CD14-positive monocyte (primary cell): ENCODE results near the gene HYOU1. TPM values are rescaled to one million over a fixed set of nuclear protein-coding genes. Genes with fewer than 3 reads are reported as not detected.

Experiments
- DNase-seq, 3 donors: peaks; one replicate each; pipeline ENCODE4 v3.0.0-alpha.2; 2011 to 2022
- H2AFZ ChIP-seq: 2 replicates; pipeline ENCODE4 v1.6.0; 2012; ENCODE audit warnings: mild to moderate bottlenecking, low read depth, low read length, inconsistent platforms; ENCODE audit not compliant: insufficient read depth, poor library complexity, severe bottlenecking
- H3K27ac ChIP-seq, 2 donors: 1 replicate in 1 of 2; 2 replicates in 1 of 2; pipeline ENCODE4 v1.5.1; 2012 to 2013; ENCODE audit warnings: low read length in 2 of 2, control low read depth in 1 of 2, inconsistent platforms in 1 of 2, low read depth in 1 of 2, mild to moderate bottlenecking in 1 of 2
- H3K27me3 ChIP-seq, 2 donors: one replicate each; pipeline versions ENCODE4 v1.6.0 to v1.6.1; 2011 to 2013; ENCODE audit warnings: low read length in 2 of 2; ENCODE audit not compliant: control insufficient read depth in 2 of 2, insufficient read depth in 2 of 2
- H3K36me3 ChIP-seq, 2 donors: replicated peaks in 1 of 2; 1 replicate in 1 of 2; 2 replicates in 1 of 2; pipeline versions ENCODE4 v1.5.1 to v1.6.1; 2012 to 2013; ENCODE audit warnings: low read length in 2 of 2, control low read depth in 1 of 2, inconsistent platforms in 1 of 2, mild to moderate bottlenecking in 1 of 2; ENCODE audit not compliant: insufficient read depth in 2 of 2, control insufficient read depth in 1 of 2
- H3K4me1 ChIP-seq, 2 donors: 1 replicate in 1 of 2; 2 replicates in 1 of 2; pipeline versions ENCODE4 v1.5.1 to v1.6.1; 2012 to 2013; ENCODE audit warnings: low read length in 2 of 2, control low read depth in 1 of 2, inconsistent platforms in 1 of 2, mild to moderate bottlenecking in 1 of 2, moderate library complexity in 1 of 2; ENCODE audit not compliant: insufficient read depth in 2 of 2, control insufficient read depth in 1 of 2
- H3K4me2 ChIP-seq: replicated peaks from 2 replicates; pipeline ENCODE3; 2012; ENCODE audit warnings: low read length, moderate library complexity, mild to moderate bottlenecking; ENCODE audit not compliant: poor library complexity, severe bottlenecking; ENCODE audit errors: extremely low read depth
- H3K4me3 ChIP-seq, 3 experiments: fragments of 200-600 bp in 1 of 3; sonication (generic) in 1 of 3; replicated peaks in 1 of 3; 1 replicate in 2 of 3; 2 replicates in 1 of 3; pipeline ENCODE4 v1.5.1; 2011 to 2013; ENCODE audit warnings: low read length in 3 of 3, mild to moderate bottlenecking in 3 of 3, control low read depth in 2 of 3, low read depth in 2 of 3, inconsistent platforms in 1 of 3, moderate library complexity in 1 of 3
- H3K79me2 ChIP-seq: 2 replicates; pipeline ENCODE4 v1.6.0; 2012; ENCODE audit warnings: mild to moderate bottlenecking, control low read depth, inconsistent platforms, low read length, moderate library complexity; ENCODE audit not compliant: insufficient read depth
- H3K9ac ChIP-seq: 2 replicates; pipeline ENCODE4 v1.6.0; 2017; ENCODE audit warnings: low read length, mild to moderate bottlenecking; ENCODE audit not compliant: insufficient read depth, poor library complexity, severe bottlenecking
- H3K9me3 ChIP-seq, 2 donors: replicated peaks in 1 of 2; 1 replicate in 1 of 2; 2 replicates in 1 of 2; pipeline versions ENCODE4 v1.5.1 to v1.6.1; 2012 to 2013; ENCODE audit warnings: low read length in 2 of 2, control low read depth in 1 of 2; ENCODE audit not compliant: control insufficient read depth in 1 of 2, insufficient read depth in 1 of 2
- H4K20me1 ChIP-seq: 2 replicates; pipeline ENCODE4 v1.6.0; 2012; ENCODE audit warnings: mild to moderate bottlenecking, low read length, control low read depth, moderate library complexity; ENCODE audit not compliant: insufficient read depth
- H3K27ac Mint-ChIP-seq, 7 donors: one replicate each; pipeline ENCODE4 v1.8.0; 2020; ENCODE audit warnings: mild to moderate bottlenecking in 7 of 7, mixed read lengths in 7 of 7, moderate library complexity in 6 of 7, inconsistent platforms in 2 of 7
- H3K27me3 Mint-ChIP-seq, 3 donors: one replicate each; pipeline ENCODE4 v1.8.0; 2021 to 2022; ENCODE audit warnings: low read depth in 3 of 3, mild to moderate bottlenecking in 3 of 3, mixed read lengths in 3 of 3, moderate library complexity in 3 of 3, inconsistent platforms in 1 of 3
- H3K36me3 Mint-ChIP-seq, 2 donors: one replicate each; pipeline ENCODE4 v1.8.0; 2020; ENCODE audit warnings: mixed read lengths in 2 of 2, inconsistent platforms in 1 of 2, mild to moderate bottlenecking in 1 of 2
- H3K4me1 Mint-ChIP-seq: one replicate; pipeline ENCODE4 v1.8.0; 2020; ENCODE audit warnings: mild to moderate bottlenecking, mixed read lengths
- H3K4me3 Mint-ChIP-seq, 2 donors: one replicate each; pipeline ENCODE4 v1.8.0; 2020; ENCODE audit warnings: mild to moderate bottlenecking in 2 of 2, mixed read lengths in 2 of 2, moderate library complexity in 1 of 2
- H3K9me3 Mint-ChIP-seq, 7 donors: one replicate each; pipeline ENCODE4 v1.8.0; 2020 to 2022; ENCODE audit warnings: mixed read lengths in 7 of 7, mild to moderate bottlenecking in 6 of 7, moderate library complexity in 6 of 7, inconsistent platforms in 2 of 7
- CTCF ChIP-seq: fragments of 200-600 bp; IDR thresholded peaks from one replicate; pipeline ENCODE4 v1.8.0; 2022; ENCODE audit warnings: antibody characterized with exemption, mild to moderate bottlenecking
- WGBS: methylation state at CpG from one replicate; pipeline ENCODE4 v1.1.5; 2013; ENCODE audit warnings: missing lambda C conversion rate; ENCODE audit not compliant: insufficient coverage; 5-methylcytosine and 5-hydroxymethylcytosine counted together
- intact Hi-C, 2 donors: fragments of 100-400 bp; cut with micrococcal nuclease; formaldehyde crosslinking; loops; one replicate each; pipeline versions ENCODE4 v1.15.0 to v1.15.1; 2023
- polyA plus RNA-seq, 3 donors: library from polyadenylated mRNA; depleted of rRNA in 1 of 3; unstranded in 2 of 3; stranded (reverse) in 1 of 3; fragments of 300-500 nt in 2 of 3; fragments of >200 nt in 1 of 3; fragmentation: Illumina TruSeq in 2 of 3; gene quantifications; 1 replicate in 2 of 3; 2 replicates in 1 of 3; pipeline ENCODE4 v1.2.3, GENCODE V29; 2012 to 2021

Gene HYOU1
- polyA plus RNA-seq, 3 donors = 8.4 to 34.9 (median 8.6) TPM

- TF ChIP-seq CTCF = no peak
- H3K4me2 ChIP-seq = peak overlapping the region; percentile 96
- Mint-ChIP-seq H3K4me3 (peak overlapping the region; percentile 87 to 91), H3K27ac (peak overlapping the region; percentile 84 to 92 (median 91)), H3K27me3 (peaks cover 0 to 1% (median 0%) of the 10 kb centered on the region in 3 donors), H3K9me3 (no peaks in the 10 kb centered on the region), H3K36me3 (peaks cover 32 to 39% of the 10 kb centered on the region in 2 donors), H3K4me1 (peaks cover 45% of the 10 kb centered on the region)
- peak overlapping the region; percentile 60 to 81 for H3K27ac ChIP-seq
- H3K36me3 ChIP-seq = peaks cover 18 to 34% of the 10 kb centered on the region in 2 donors
- DNase-seq = peak; percentile 19 to 57 (median 21)
- WGBS = under 1% methylated on average over 74 of the region's 81 CpGs
- peaks cover 9% of the 10 kb centered on the region for H4K20me1 ChIP-seq
- intact Hi-C loops = loop anchor here (2.0 to 10.0 kb wide), 2 partner anchors 37 to 101 kb away; partner anchors contain the start of gene HYOU1 (in 1 of the 2)
- peak overlapping the region; percentile 81 for H3K9ac ChIP-seq
- no peaks in the 10 kb centered on the region for H3K27me3 ChIP-seq
- H3K79me2 ChIP-seq = peaks cover 59% of the 10 kb centered on the region
- peak overlapping the region; percentile 59 to 92 (median 72) for H3K4me3 ChIP-seq
- peaks cover 37 to 45% of the 10 kb centered on the region in 2 donors for H3K4me1 ChIP-seq
- no peaks in the 10 kb centered on the region for H3K9me3 ChIP-seq
- H2AFZ ChIP-seq = peak overlapping the region; percentile 82
These were observed 37.2 kb upstream of the HYOU1 start for GRCh38 chr11:119093942-119094815.

GRCh38 chr11:119092880-119093842, 36.2 kb upstream of the HYOU1 start:
- peaks cover 59% of the 10 kb centered on the region for H3K79me2 ChIP-seq
- whole genome bisulfite sequencing = 84% methylated on average over 9 of the region's 12 CpGs

More at GRCh38 chr11:119092880-119093842, 36.2 kb upstream of the HYOU1 start:
- Mint-ChIP-seq H3K27me3 (peaks cover 0 to 1% (median 0%) of the 10 kb centered on the region in 3 donors), H3K4me1 (peaks cover 45% of the 10 kb centered on the region), H3K27ac (peak overlapping the region; percentile 7 to 87 (median 77)), H3K36me3 (peaks cover 26 to 35% of the 10 kb centered on the region in 2 donors), H3K9me3 (no peaks in the 10 kb centered on the region), H3K4me3 (peak overlapping the region; percentile 87 to 88)
- no peaks in the 10 kb centered on the region for H3K27me3 ChIP-seq
- DNase-seq = no peak
- TF ChIP-seq CTCF = no peak
- H3K9me3 ChIP-seq = no peaks in the 10 kb centered on the region
- H3K27ac ChIP-seq = peak overlapping the region in 1 of 2 donors; percentile 81
- peaks cover 18 to 25% of the 10 kb centered on the region in 2 donors for H3K36me3 ChIP-seq
- H3K4me3 ChIP-seq = peak overlapping the region in 1 of 3 experiments; percentile 92
- peak overlapping the region; percentile 81 for H3K9ac ChIP-seq
- peak overlapping the region; percentile 82 for H2AFZ ChIP-seq
- peaks cover 9% of the 10 kb centered on the region for H4K20me1 ChIP-seq
- H3K4me2 ChIP-seq = peak overlapping the region; percentile 96
- intact Hi-C loops = loop anchor here (10.0 kb wide), 1 partner anchor 102 kb away; no protein-coding TSS in a partner anchor
- H3K4me1 ChIP-seq = peaks cover 37 to 45% of the 10 kb centered on the region in 2 donors
